CD14-positive monocyte (primary cell): ENCODE measurements around the gene MON2. TPM values are rescaled to one million over a fixed set of nuclear protein-coding genes. Genes with fewer than 3 reads are reported as not detected.
A peak's percentile ranks its signal among the peaks of the same experiment; 100 is the strongest.

Experiments
- DNase-seq, 3 donors: peaks; one replicate each; pipeline ENCODE4 v3.0.0-alpha.2; 2011 to 2022
- H2AFZ ChIP-seq: 2 replicates; pipeline ENCODE4 v1.6.0; 2012; ENCODE audit warnings: mild to moderate bottlenecking, low read depth, low read length, inconsistent platforms; ENCODE audit not compliant: insufficient read depth, poor library complexity, severe bottlenecking
- H3K27ac ChIP-seq, 2 donors: 1 replicate in 1 of 2; 2 replicates in 1 of 2; pipeline ENCODE4 v1.5.1; 2012 to 2013; ENCODE audit warnings: low read length in 2 of 2, control low read depth in 1 of 2, inconsistent platforms in 1 of 2, low read depth in 1 of 2, mild to moderate bottlenecking in 1 of 2
- H3K27me3 ChIP-seq, 2 donors: one replicate each; pipeline versions ENCODE4 v1.6.0 to v1.6.1; 2011 to 2013; ENCODE audit warnings: low read length in 2 of 2; ENCODE audit not compliant: control insufficient read depth in 2 of 2, insufficient read depth in 2 of 2
- H3K36me3 ChIP-seq, 2 donors: replicated peaks in 1 of 2; 1 replicate in 1 of 2; 2 replicates in 1 of 2; pipeline versions ENCODE4 v1.5.1 to v1.6.1; 2012 to 2013; ENCODE audit warnings: low read length in 2 of 2, control low read depth in 1 of 2, inconsistent platforms in 1 of 2, mild to moderate bottlenecking in 1 of 2; ENCODE audit not compliant: insufficient read depth in 2 of 2, control insufficient read depth in 1 of 2
- H3K4me1 ChIP-seq, 2 donors: 1 replicate in 1 of 2; 2 replicates in 1 of 2; pipeline versions ENCODE4 v1.5.1 to v1.6.1; 2012 to 2013; ENCODE audit warnings: low read length in 2 of 2, control low read depth in 1 of 2, inconsistent platforms in 1 of 2, mild to moderate bottlenecking in 1 of 2, moderate library complexity in 1 of 2; ENCODE audit not compliant: insufficient read depth in 2 of 2, control insufficient read depth in 1 of 2
- H3K4me2 ChIP-seq: replicated peaks from 2 replicates; pipeline ENCODE3; 2012; ENCODE audit warnings: low read length, moderate library complexity, mild to moderate bottlenecking; ENCODE audit not compliant: poor library complexity, severe bottlenecking; ENCODE audit errors: extremely low read depth
- H3K4me3 ChIP-seq, 3 experiments: fragments of 200-600 bp in 1 of 3; sonication (generic) in 1 of 3; replicated peaks in 1 of 3; 1 replicate in 2 of 3; 2 replicates in 1 of 3; pipeline ENCODE4 v1.5.1; 2011 to 2013; ENCODE audit warnings: low read length in 3 of 3, mild to moderate bottlenecking in 3 of 3, control low read depth in 2 of 3, low read depth in 2 of 3, inconsistent platforms in 1 of 3, moderate library complexity in 1 of 3
- H3K79me2 ChIP-seq: 2 replicates; pipeline ENCODE4 v1.6.0; 2012; ENCODE audit warnings: mild to moderate bottlenecking, control low read depth, inconsistent platforms, low read length, moderate library complexity; ENCODE audit not compliant: insufficient read depth
- H3K9ac ChIP-seq: 2 replicates; pipeline ENCODE4 v1.6.0; 2017; ENCODE audit warnings: low read length, mild to moderate bottlenecking; ENCODE audit not compliant: insufficient read depth, poor library complexity, severe bottlenecking
- H3K9me3 ChIP-seq, 2 donors: replicated peaks in 1 of 2; 1 replicate in 1 of 2; 2 replicates in 1 of 2; pipeline versions ENCODE4 v1.5.1 to v1.6.1; 2012 to 2013; ENCODE audit warnings: low read length in 2 of 2, control low read depth in 1 of 2; ENCODE audit not compliant: control insufficient read depth in 1 of 2, insufficient read depth in 1 of 2
- H4K20me1 ChIP-seq: 2 replicates; pipeline ENCODE4 v1.6.0; 2012; ENCODE audit warnings: mild to moderate bottlenecking, low read length, control low read depth, moderate library complexity; ENCODE audit not compliant: insufficient read depth
- H3K27ac Mint-ChIP-seq, 7 donors: one replicate each; pipeline ENCODE4 v1.8.0; 2020; ENCODE audit warnings: mild to moderate bottlenecking in 7 of 7, mixed read lengths in 7 of 7, moderate library complexity in 6 of 7, inconsistent platforms in 2 of 7
- H3K27me3 Mint-ChIP-seq, 3 donors: one replicate each; pipeline ENCODE4 v1.8.0; 2021 to 2022; ENCODE audit warnings: low read depth in 3 of 3, mild to moderate bottlenecking in 3 of 3, mixed read lengths in 3 of 3, moderate library complexity in 3 of 3, inconsistent platforms in 1 of 3
- H3K36me3 Mint-ChIP-seq, 2 donors: one replicate each; pipeline ENCODE4 v1.8.0; 2020; ENCODE audit warnings: mixed read lengths in 2 of 2, inconsistent platforms in 1 of 2, mild to moderate bottlenecking in 1 of 2
- H3K4me1 Mint-ChIP-seq: one replicate; pipeline ENCODE4 v1.8.0; 2020; ENCODE audit warnings: mild to moderate bottlenecking, mixed read lengths
- H3K4me3 Mint-ChIP-seq, 2 donors: one replicate each; pipeline ENCODE4 v1.8.0; 2020; ENCODE audit warnings: mild to moderate bottlenecking in 2 of 2, mixed read lengths in 2 of 2, moderate library complexity in 1 of 2
- H3K9me3 Mint-ChIP-seq, 7 donors: one replicate each; pipeline ENCODE4 v1.8.0; 2020 to 2022; ENCODE audit warnings: mixed read lengths in 7 of 7, mild to moderate bottlenecking in 6 of 7, moderate library complexity in 6 of 7, inconsistent platforms in 2 of 7
- WGBS: methylation state at CpG from one replicate; pipeline ENCODE4 v1.1.5; 2013; ENCODE audit warnings: missing lambda C conversion rate; ENCODE audit not compliant: insufficient coverage; 5-methylcytosine and 5-hydroxymethylcytosine counted together
- intact Hi-C, 2 donors: fragments of 100-400 bp; cut with micrococcal nuclease; formaldehyde crosslinking; loops; one replicate each; pipeline versions ENCODE4 v1.15.0 to v1.15.1; 2023
- polyA plus RNA-seq, 3 donors: library from polyadenylated mRNA; depleted of rRNA in 1 of 3; unstranded in 2 of 3; stranded (reverse) in 1 of 3; fragments of 300-500 nt in 2 of 3; fragments of >200 nt in 1 of 3; fragmentation: Illumina TruSeq in 2 of 3; gene quantifications; 1 replicate in 2 of 3; 2 replicates in 1 of 3; pipeline ENCODE4 v1.2.3, GENCODE V29; 2012 to 2021
- TF ChIP-seq, protein P1 (sequence below): fragments of 200-600 bp; IDR thresholded peaks from one replicate; pipeline ENCODE4 v1.8.0; 2022; ENCODE audit warnings: antibody characterized with exemption, mild to moderate bottlenecking

Gene MON2
- polyA plus RNA-seq, 3 donors, result 6.8 to 17.0 (median 9.6) TPM

- Histone ChIP-seq H3K9me3 (no peaks in the 10 kb centered on the region), H3K4me2 (no peak overlapping the region), H3K4me3 (no peak overlapping the region), H3K4me1 (peaks cover 6 to 12% of the 10 kb centered on the region in 2 donors), H4K20me1 (no peaks in the 10 kb centered on the region), H3K36me3 (peaks cover 24 to 75% of the 10 kb centered on the region in 2 donors), H3K79me2 (no peaks in the 10 kb centered on the region), H2AFZ (no peak overlapping the region), H3K27ac (peak overlapping the region in 1 of 2 donors; percentile 53), H3K9ac (no peak overlapping the region), H3K27me3 (no peaks in the 10 kb centered on the region)
- Mint-ChIP-seq H3K27me3 (no peaks in the 10 kb centered on the region), H3K36me3 (peaks cover 26 to 33% of the 10 kb centered on the region in 2 donors), H3K4me3 (no peak overlapping the region), H3K4me1 (peaks cover 12% of the 10 kb centered on the region), H3K27ac (peak overlapping the region in 1 of 7 donors; percentile 42), H3K9me3 (no peaks in the 10 kb centered on the region)
- no peak for DNase-seq
- TF ChIP-seq, protein P1, sequence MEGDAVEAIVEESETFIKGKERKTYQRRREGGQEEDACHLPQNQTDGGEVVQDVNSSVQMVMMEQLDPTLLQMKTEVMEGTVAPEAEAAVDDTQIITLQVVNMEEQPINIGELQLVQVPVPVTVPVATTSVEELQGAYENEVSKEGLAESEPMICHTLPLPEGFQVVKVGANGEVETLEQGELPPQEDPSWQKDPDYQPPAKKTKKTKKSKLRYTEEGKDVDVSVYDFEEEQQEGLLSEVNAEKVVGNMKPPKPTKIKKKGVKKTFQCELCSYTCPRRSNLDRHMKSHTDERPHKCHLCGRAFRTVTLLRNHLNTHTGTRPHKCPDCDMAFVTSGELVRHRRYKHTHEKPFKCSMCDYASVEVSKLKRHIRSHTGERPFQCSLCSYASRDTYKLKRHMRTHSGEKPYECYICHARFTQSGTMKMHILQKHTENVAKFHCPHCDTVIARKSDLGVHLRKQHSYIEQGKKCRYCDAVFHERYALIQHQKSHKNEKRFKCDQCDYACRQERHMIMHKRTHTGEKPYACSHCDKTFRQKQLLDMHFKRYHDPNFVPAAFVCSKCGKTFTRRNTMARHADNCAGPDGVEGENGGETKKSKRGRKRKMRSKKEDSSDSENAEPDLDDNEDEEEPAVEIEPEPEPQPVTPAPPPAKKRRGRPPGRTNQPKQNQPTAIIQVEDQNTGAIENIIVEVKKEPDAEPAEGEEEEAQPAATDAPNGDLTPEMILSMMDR, result no peak
- intact Hi-C loops, result no loop called here
Observed at GRCh38 chr12:62525271-62525670, 58.6 kb downstream of the MON2 start.

GRCh38 chr12:62530596-62530995, 64.0 kb downstream of the MON2 start:
- Histone ChIP-seq H2AFZ (no peak overlapping the region), H3K36me3 (peaks cover 47 to 86% of the 10 kb centered on the region in 2 donors), H3K9me3 (no peaks in the 10 kb centered on the region), H3K27ac (no peak overlapping the region), H4K20me1 (no peaks in the 10 kb centered on the region), H3K27me3 (no peaks in the 10 kb centered on the region), H3K4me3 (no peak overlapping the region), H3K79me2 (no peaks in the 10 kb centered on the region), H3K4me1 (peaks cover 3% of the 10 kb centered on the region in 2 donors), H3K9ac (no peak overlapping the region), H3K4me2 (no peak overlapping the region)
- Mint-ChIP-seq H3K4me3 (no peak overlapping the region), H3K9me3 (no peaks in the 10 kb centered on the region), H3K27ac (no peak overlapping the region), H3K4me1 (peaks cover 4% of the 10 kb centered on the region), H3K36me3 (peaks cover 52 to 69% of the 10 kb centered on the region in 2 donors), H3K27me3 (no peaks in the 10 kb centered on the region)
- no CpG with 5 or more reads among the region's 1 CpG for WGBS
- intact Hi-C loops, result no loop called here
- DNase-seq, result no peak
- TF ChIP-seq, protein P1, result no peak
